SK-N-SH (cell line): ENCODE results near the gene ARL9. TPM values are rescaled to one million over a fixed set of nuclear protein-coding genes. Genes with fewer than 3 reads are reported as not detected.

Experiments
- CTCF ChIA-PET: fragments of 300-600, 350-600 bp; formaldehyde crosslinking; extraction: SDS; loops from one replicate; lab custom pipeline; 2021; lab: Yijun Ruan, JAX
- POLR2A ChIA-PET: fragments of 350-600 bp; sonication (Branson Sonifier 250); formaldehyde crosslinking; extraction: SDS; loops from one replicate; lab custom pipeline; 2020; ENCODE audit warnings: antibody characterized with exemption, inconsistent platforms; lab: Yijun Ruan, JAX
- DNase-seq: peaks from one replicate; pipeline ENCODE4 v3.0.0; 2012
- H2AFZ ChIP-seq: fragments of 200-600 bp; sonication (generic); 2 replicates; pipeline ENCODE4 v1.8.1; 2016; ENCODE audit warnings: antibody characterized with exemption, mild to moderate bottlenecking, low read depth
- H3F3A ChIP-seq: fragments of 200-600 bp; sonication (generic); replicated peaks from 2 replicates; pipeline ENCODE3; 2016; ENCODE audit warnings: antibody characterized with exemption, mild to moderate bottlenecking; ENCODE audit not compliant: insufficient read depth
- H3K27ac ChIP-seq, 2 experiments: fragments of 200-500 bp in 1 of 2; fragments of 200-600 bp in 1 of 2; sonication (Bioruptor generic) in 1 of 2; sonication (generic), shearing (Covaris generic) in 1 of 2; 2 replicates each; pipeline versions ENCODE4 v1.5.1 to v1.6.1; 2014 to 2016; ENCODE audit warnings: low read depth in 2 of 2, inconsistent platforms in 1 of 2, low read length in 1 of 2, mild to moderate bottlenecking in 1 of 2, mixed read lengths in 1 of 2
- H3K27me3 ChIP-seq: fragments of 200-600 bp; sonication (generic), shearing (Covaris generic); 2 replicates; pipeline ENCODE4 v1.6.1; 2016; ENCODE audit warnings: mixed run types; ENCODE audit not compliant: insufficient read depth
- H3K36me3 ChIP-seq, 2 experiments: fragments of 200-500 bp in 1 of 2; fragments of 200-600 bp in 1 of 2; sonication (Bioruptor generic) in 1 of 2; sonication (generic) in 1 of 2; replicated peaks in 1 of 2; 2 replicates each; pipeline versions ENCODE3 to v1.5.1; 2014 to 2016; ENCODE audit warnings: low read length in 1 of 2, mild to moderate bottlenecking in 1 of 2; ENCODE audit not compliant: insufficient read depth in 2 of 2, control insufficient read depth in 1 of 2
- H3K4me1 ChIP-seq, 2 experiments: fragments of 200-500 bp in 1 of 2; fragments of 200-600 bp in 1 of 2; sonication (Bioruptor generic) in 1 of 2; sonication (generic), shearing (Covaris generic) in 1 of 2; 2 replicates each; pipeline versions ENCODE4 v1.5.1 to v1.6.1; 2014 to 2016; ENCODE audit warnings: low read depth in 1 of 2, low read length in 1 of 2, mixed run types in 1 of 2; ENCODE audit not compliant: insufficient read depth in 2 of 2, control insufficient read depth in 1 of 2
- H3K4me2 ChIP-seq: fragments of 200-600 bp; sonication (generic), shearing (Covaris generic); 2 replicates; pipeline ENCODE4 v1.6.1; 2017; ENCODE audit warnings: mixed run types
- H3K4me3 ChIP-seq, 2 experiments: fragments of 200-500 bp in 1 of 2; fragments of 200-600 bp in 1 of 2; sonication (Bioruptor generic) in 1 of 2; sonication (generic), shearing (Covaris generic) in 1 of 2; 2 replicates each; pipeline versions ENCODE4 v1.5.1 to v1.8.1; 2014 to 2016; ENCODE audit warnings: low read depth in 2 of 2, inconsistent platforms in 1 of 2, low read length in 1 of 2, mild to moderate bottlenecking in 1 of 2, mixed read lengths in 1 of 2, moderate library complexity in 1 of 2
- H3K79me2 ChIP-seq: fragments of 200-600 bp; sonication (generic); 2 replicates; pipeline ENCODE4 v1.8.1; 2017; ENCODE audit warnings: mild to moderate bottlenecking; ENCODE audit not compliant: insufficient read depth
- H3K9ac ChIP-seq: fragments of 200-600 bp; sonication (generic); 2 replicates; pipeline ENCODE4 v1.6.1; 2017; ENCODE audit warnings: mixed run types
- H3K9me2 ChIP-seq: fragments of 200-600 bp; sonication (generic); 2 replicates; pipeline ENCODE4 v1.6.1; 2017; ENCODE audit warnings: mixed run types
- H3K9me3 ChIP-seq: fragments of 200-600 bp; sonication (generic); 2 replicates; pipeline ENCODE4 v1.6.1; 2017; ENCODE audit warnings: mixed run types, mild to moderate bottlenecking, moderate library complexity
- H4K20me1 ChIP-seq: fragments of 200-600 bp; sonication (generic); 2 replicates; pipeline ENCODE4 v1.6.1; 2017; ENCODE audit warnings: mild to moderate bottlenecking, mixed run types; ENCODE audit not compliant: insufficient read depth
- CHD2 ChIP-seq: fragments of 150-350 bp; IDR thresholded peaks from 2 replicates; pipeline ENCODE4 v1.6.1; 2018; ENCODE audit warnings: low read length; ENCODE audit not compliant: partially characterized antibody
- CTCF ChIP-seq: fragments of 200-600 bp; sonication (generic); IDR thresholded peaks from 2 replicates; pipeline ENCODE4 v1.6.1; 2017; ENCODE audit warnings: antibody characterized with exemption, mild to moderate bottlenecking, moderate library complexity
- ELF1 ChIP-seq: IDR thresholded peaks from 2 replicates; pipeline ENCODE4 v1.4.0; 2012
- EP300 ChIP-seq, 2 experiments: IDR thresholded peaks; 2 replicates each; pipeline versions ENCODE4 v1.4.0 to v1.6.1; 2012; ENCODE audit warnings: borderline replicate concordance in 1 of 2, low read depth in 1 of 2, low read length in 1 of 2
- FOXM1 ChIP-seq: IDR thresholded peaks from 2 replicates; pipeline ENCODE4 v1.4.0; 2012; ENCODE audit warnings: low read depth, mild to moderate bottlenecking
- GABPA ChIP-seq: IDR thresholded peaks from 2 replicates; pipeline ENCODE4 v1.4.0; 2012; ENCODE audit warnings: low read depth, mild to moderate bottlenecking
- GATA2 ChIP-seq: sonication (generic); formaldehyde crosslinking; IDR thresholded peaks from 2 replicates; pipeline ENCODE4 v1.5.0; 2020; ENCODE audit warnings: mild to moderate bottlenecking, missing genetic modification reagents
- MAX ChIP-seq: IDR thresholded peaks from 2 replicates; pipeline ENCODE4 v1.4.0; 2012; ENCODE audit warnings: low read depth
- NRF1 ChIP-seq: IDR thresholded peaks from 2 replicates; pipeline ENCODE4 v1.6.1; 2012; ENCODE audit warnings: low read depth, mild to moderate bottlenecking, low read length
- POLR2AphosphoS5 ChIP-seq: IDR thresholded peaks from 2 replicates; pipeline ENCODE4 v1.6.1; 2012; ENCODE audit warnings: low read depth, low read length
- RAD21 ChIP-seq: IDR thresholded peaks from 2 replicates; pipeline ENCODE4 v1.6.1; 2012; ENCODE audit warnings: mild to moderate bottlenecking, low read length
- REST ChIP-seq: IDR thresholded peaks from 2 replicates; pipeline ENCODE4 v1.6.1; 2012; ENCODE audit warnings: mild to moderate bottlenecking, low read depth, low read length, moderate library complexity
- RFX5 ChIP-seq: IDR thresholded peaks from 2 replicates; pipeline ENCODE4 v1.6.1; 2012; ENCODE audit warnings: mild to moderate bottlenecking, improper control_type of control experiment, low read length
- RXRA ChIP-seq: IDR thresholded peaks from 2 replicates; pipeline ENCODE4 v1.4.0; 2012; ENCODE audit warnings: low read depth, mild to moderate bottlenecking, borderline replicate concordance
- SMC3 ChIP-seq: IDR thresholded peaks from 2 replicates; pipeline ENCODE4 v1.6.1; 2012; ENCODE audit warnings: low read depth, low read length, improper control_type of control experiment
- USF1 ChIP-seq: IDR thresholded peaks from 2 replicates; pipeline ENCODE4 v1.4.0; 2012; ENCODE audit warnings: low read depth, borderline replicate concordance
- USF2 ChIP-seq: fragments of 150-350 bp; IDR thresholded peaks from 2 replicates; pipeline ENCODE4 v1.6.1; 2017; ENCODE audit warnings: antibody characterized with exemption, low read length, low read depth, borderline replicate concordance
- YY1 ChIP-seq: IDR thresholded peaks from 2 replicates; pipeline ENCODE4 v1.4.0; 2012; ENCODE audit warnings: low read depth, mild to moderate bottlenecking
- WGBS: methylation state at CpG from one replicate; pipeline ENCODE4 v1.1.6; 2017; ENCODE audit warnings: low lambda C conversion rate; 5-methylcytosine and 5-hydroxymethylcytosine counted together
- polyA plus RNA-seq, 3 experiments: library from polyadenylated mRNA; depleted of rRNA; stranded (reverse); fragments of >200 nt; gene quantifications; 2 replicates each; pipeline ENCODE4 v1.2.3, GENCODE V29; 2012

Gene ARL9
- polyA plus RNA-seq, 1 of the 3 experiments (the other 2 are of a cell fraction): not detected

- no peak overlapping the region for H3K9ac ChIP-seq
- WGBS: 85% methylated on average over 2 of the region's 2 CpGs
- TF ChIP-seq USF2 (no peak), CHD2 (no peak), GATA2 (no peak), RAD21 (no peak), YY1 (no peak), GABPA (no peak), REST (no peak), SMC3 (no peak), MAX (no peak), CTCF (no peak), NRF1 (no peak), ELF1 (no peak), RXRA (no peak), USF1 (no peak), FOXM1 (no peak), EP300 (IDR thresholded peaks at IDR 0.05; ENCODE audit: borderline replicate concordance in 1 of 2, low read depth in 1 of 2, low read length in 1 of 2) (no peak), RFX5 (no peak), POLR2AphosphoS5 (no peak)
- H3K9me2 ChIP-seq: no peaks in the 10 kb centered on the region
- peaks cover 0 to 11% of the 10 kb centered on the region in 2 experiments; a peak in 1 of 4 replicates for H3K4me1 ChIP-seq
- no peak overlapping the region for H3K4me3 ChIP-seq
- no peaks in the 10 kb centered on the region for H3K36me3 ChIP-seq
- H3F3A ChIP-seq: no peaks in the 10 kb centered on the region
- H3K27ac ChIP-seq: no peak overlapping the region
- no peak overlapping the region for H3K4me2 ChIP-seq
- H2AFZ ChIP-seq: no peak overlapping the region
- ChIA-PET CTCF (interaction anchor here (1.5 to 5.0 kb wide), 2 partner anchors 12 to 107 kb away, joined by 3 to 37 read pairs; no protein-coding TSS in a partner anchor), POLR2A (no interaction called here)
- H3K27me3 ChIP-seq: no peaks in the 10 kb centered on the region
- no peaks in the 10 kb centered on the region for H3K79me2 ChIP-seq
- no peaks in the 10 kb centered on the region for H4K20me1 ChIP-seq
- DNase-seq: no peak
- H3K9me3 ChIP-seq: no peaks in the 10 kb centered on the region
Observed at GRCh38 chr4:56532239-56532638, 26.6 kb downstream of the ARL9 start.
